Loucy (cell line): ENCODE results near the gene ENTPD2.

Experiments used
- EZH2phosphoT487 ChIP-seq: fragments of 200-600 bp; IDR thresholded peaks from 2 replicates; pipeline ENCODE4 v1.6.1; 2018; ENCODE audit warnings: antibody characterized with exemption, mild to moderate bottlenecking, moderate library complexity, borderline replicate concordance
- TF ChIP-seq, protein P1 (sequence below): fragments of 200-600 bp; sonication (generic); conservative IDR thresholded peaks from 2 replicates; pipeline ENCODE4 v1.5.1; 2014; ENCODE audit warnings: mild to moderate bottlenecking, antibody characterized with exemption, low read length

DNA sequence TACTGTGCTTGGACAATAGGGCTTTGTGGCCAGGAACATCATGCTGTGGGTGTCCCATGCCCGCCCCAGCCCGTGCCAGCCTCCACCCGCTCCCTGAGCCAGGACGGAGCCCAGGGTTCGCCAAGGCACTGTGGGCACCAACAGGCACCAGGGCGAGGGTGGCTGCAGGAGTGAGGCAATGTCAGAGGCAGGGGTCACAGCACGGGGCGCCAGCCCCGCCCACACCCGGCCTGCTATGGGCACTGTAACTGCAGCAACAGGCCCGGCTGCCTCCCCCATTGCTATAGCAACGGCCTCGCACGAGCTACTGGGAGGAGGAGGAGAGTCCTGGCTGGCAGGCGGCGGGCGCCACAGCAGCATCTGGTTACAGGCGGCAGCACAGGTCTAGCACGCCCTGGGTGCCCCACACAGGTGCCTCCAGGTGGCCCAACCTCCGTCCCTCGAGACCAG lies 28.3 kb downstream of the ENTPD2 start:
- TF ChIP-seq, protein P1, sequence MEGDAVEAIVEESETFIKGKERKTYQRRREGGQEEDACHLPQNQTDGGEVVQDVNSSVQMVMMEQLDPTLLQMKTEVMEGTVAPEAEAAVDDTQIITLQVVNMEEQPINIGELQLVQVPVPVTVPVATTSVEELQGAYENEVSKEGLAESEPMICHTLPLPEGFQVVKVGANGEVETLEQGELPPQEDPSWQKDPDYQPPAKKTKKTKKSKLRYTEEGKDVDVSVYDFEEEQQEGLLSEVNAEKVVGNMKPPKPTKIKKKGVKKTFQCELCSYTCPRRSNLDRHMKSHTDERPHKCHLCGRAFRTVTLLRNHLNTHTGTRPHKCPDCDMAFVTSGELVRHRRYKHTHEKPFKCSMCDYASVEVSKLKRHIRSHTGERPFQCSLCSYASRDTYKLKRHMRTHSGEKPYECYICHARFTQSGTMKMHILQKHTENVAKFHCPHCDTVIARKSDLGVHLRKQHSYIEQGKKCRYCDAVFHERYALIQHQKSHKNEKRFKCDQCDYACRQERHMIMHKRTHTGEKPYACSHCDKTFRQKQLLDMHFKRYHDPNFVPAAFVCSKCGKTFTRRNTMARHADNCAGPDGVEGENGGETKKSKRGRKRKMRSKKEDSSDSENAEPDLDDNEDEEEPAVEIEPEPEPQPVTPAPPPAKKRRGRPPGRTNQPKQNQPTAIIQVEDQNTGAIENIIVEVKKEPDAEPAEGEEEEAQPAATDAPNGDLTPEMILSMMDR: no peak
- TF ChIP-seq EZH2phosphoT487: no peak
